ENCODE measurements around the gene SLC2A5. TPM values are rescaled to one million over a fixed set of nuclear protein-coding genes. Genes with fewer than 3 reads are reported as not detected.

SLC2A5 gene
- total RNA-seq, 4 donors from 2014 or later, result 0.32 to 7.9 (median 2.3) TPM

GRCh38 chr1:9071554-9072235 is 2.3 kb upstream of the SLC2A5 start:
- DNase-seq (ENCODE audit: low spot score) (no peak), ATAC-seq (ENCODE audit: low FRiP score) (no peak)
- TF ChIP-seq, protein P1, sequence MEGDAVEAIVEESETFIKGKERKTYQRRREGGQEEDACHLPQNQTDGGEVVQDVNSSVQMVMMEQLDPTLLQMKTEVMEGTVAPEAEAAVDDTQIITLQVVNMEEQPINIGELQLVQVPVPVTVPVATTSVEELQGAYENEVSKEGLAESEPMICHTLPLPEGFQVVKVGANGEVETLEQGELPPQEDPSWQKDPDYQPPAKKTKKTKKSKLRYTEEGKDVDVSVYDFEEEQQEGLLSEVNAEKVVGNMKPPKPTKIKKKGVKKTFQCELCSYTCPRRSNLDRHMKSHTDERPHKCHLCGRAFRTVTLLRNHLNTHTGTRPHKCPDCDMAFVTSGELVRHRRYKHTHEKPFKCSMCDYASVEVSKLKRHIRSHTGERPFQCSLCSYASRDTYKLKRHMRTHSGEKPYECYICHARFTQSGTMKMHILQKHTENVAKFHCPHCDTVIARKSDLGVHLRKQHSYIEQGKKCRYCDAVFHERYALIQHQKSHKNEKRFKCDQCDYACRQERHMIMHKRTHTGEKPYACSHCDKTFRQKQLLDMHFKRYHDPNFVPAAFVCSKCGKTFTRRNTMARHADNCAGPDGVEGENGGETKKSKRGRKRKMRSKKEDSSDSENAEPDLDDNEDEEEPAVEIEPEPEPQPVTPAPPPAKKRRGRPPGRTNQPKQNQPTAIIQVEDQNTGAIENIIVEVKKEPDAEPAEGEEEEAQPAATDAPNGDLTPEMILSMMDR (IDR thresholded peaks at IDR 0.05), result no peak

DNA sequence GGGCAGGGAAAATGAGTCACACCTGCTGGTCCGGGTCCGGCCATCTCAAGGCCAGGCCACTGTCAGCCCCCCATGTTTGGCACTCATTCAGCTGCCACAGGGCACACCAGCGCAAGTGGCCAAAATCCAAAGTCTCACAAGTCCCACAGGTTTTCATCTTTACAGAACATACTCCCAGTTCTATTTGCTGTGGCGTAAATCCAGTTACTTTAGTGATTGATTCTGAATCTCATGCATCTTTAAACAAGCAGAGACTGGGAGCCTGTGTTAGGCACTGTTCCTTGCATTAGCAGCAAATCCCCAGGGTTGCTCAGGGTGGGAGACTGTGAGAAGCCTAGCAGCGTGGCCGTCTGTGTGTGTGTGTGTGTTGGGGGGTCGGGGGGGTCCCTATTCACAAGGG is 1.1 kb upstream of the SLC2A5 start:
- no peak for DNase-seq (ENCODE audit: low spot score)
- no peak for ATAC-seq (ENCODE audit: low FRiP score)
- TF ChIP-seq, protein P1 (IDR thresholded peaks at IDR 0.05), result no peak

DNA sequence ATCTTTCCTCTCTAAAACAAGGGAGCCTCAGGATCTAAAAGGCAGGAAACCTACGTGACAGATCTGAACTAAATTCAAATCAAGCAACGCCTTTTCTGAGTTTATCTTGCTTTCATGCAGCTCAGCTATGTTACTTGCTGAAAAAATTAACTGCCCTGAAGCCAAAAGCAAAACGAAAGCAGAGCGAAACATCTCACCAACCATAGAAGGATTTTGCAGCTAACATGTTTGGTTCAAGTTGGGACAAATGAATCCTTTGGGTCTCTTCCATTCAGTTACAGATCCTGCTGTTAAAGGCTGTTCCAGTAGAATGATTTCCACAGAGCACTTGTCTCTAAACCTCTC is 482 bp downstream of the SLC2A5 start:
- TF ChIP-seq, protein P1 (IDR thresholded peaks at IDR 0.05), result no peak
- no peak for ATAC-seq (ENCODE audit: low FRiP score)
- no peak for DNase-seq (ENCODE audit: low spot score)

GRCh38 chr1:9066945-9067807 is 2.3 kb downstream of the SLC2A5 start:
- ATAC-seq (ENCODE audit: low FRiP score), result peak; percentile 65
- TF ChIP-seq, protein P1 (IDR thresholded peaks at IDR 0.05), result no peak
- DNase-seq (ENCODE audit: low spot score), result peak; percentile 62

GRCh38 chr1:9065213-9065751 is 4.2 kb downstream of the SLC2A5 start:
- DNase-seq (ENCODE audit: low spot score) (no peak), ATAC-seq (ENCODE audit: low FRiP score) (no peak)
- TF ChIP-seq, protein P1 (IDR thresholded peaks at IDR 0.05), result no peak

GRCh38 chr1:9062846-9063245 is 6.6 kb downstream of the SLC2A5 start:
- TF ChIP-seq, protein P1 (IDR thresholded peaks at IDR 0.05), result no peak
- no peak for DNase-seq (ENCODE audit: low spot score)
- no peak for ATAC-seq (ENCODE audit: low FRiP score)
